ENCODE data around the gene MORF4L1.
"Not testable (repeated sequence)": the region's sequence is repeated elsewhere in the genome, so short reads cannot be mapped to it uniquely, and the experiment has no call there.

MORF4L1 gene

DNA sequence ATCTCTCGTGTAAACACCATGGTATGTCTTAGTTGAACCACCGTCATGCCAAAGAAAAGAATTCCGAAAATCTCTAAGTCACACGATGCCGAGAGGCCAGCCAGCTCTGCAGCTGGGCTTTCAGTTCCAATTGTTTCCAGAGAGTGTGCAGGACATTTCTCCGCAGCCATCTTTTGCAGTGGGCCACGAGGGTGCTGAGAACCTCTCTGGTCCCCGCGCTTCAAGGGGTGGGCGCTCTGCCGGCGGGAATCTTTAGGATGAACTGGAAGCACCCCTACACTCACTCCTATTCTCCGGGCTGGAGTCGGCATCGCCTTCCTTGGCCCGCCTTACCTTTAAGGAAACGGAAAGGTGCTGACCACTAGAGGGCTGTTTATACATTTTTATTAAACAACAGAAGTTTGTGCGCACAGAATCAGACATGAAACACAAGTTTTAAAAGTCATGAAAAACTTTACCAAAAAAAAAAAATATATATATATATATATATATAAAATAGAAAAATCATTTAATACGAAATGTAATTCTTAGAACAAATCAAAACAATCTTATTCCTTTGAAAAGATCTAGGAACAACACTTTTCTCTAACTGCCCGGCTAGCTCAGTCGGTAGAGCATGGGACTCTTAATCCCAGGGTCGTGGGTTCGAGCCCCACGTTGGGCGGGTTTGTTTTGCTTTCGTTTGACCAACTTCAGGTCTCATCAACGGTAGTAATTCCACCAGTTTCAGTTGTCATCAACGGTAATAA, 12.5 kb upstream of the MORF4L1 start:
- DNase-seq, result peak; percentile 79

DNA sequence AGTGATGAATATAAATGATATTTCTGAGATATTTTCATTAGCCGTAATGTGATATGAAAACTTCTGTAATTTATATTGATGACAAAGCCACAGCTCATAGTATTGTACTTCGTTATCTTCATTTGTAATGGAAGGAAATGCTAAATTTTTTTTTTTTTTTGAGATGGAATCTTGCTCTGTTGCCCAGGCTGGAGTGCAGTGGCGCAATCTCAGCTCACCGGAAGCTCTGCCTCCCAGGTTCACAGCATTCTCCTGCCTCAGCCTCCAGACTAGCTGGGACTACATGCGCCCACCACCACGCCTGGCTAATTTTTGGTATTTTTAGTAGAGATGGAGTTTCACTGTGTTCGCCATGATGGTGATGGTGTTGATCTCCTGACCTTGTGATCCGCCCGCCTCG, 7.1 kb upstream of the MORF4L1 start:
- not testable (repeated sequence) for DNase-seq

DNA sequence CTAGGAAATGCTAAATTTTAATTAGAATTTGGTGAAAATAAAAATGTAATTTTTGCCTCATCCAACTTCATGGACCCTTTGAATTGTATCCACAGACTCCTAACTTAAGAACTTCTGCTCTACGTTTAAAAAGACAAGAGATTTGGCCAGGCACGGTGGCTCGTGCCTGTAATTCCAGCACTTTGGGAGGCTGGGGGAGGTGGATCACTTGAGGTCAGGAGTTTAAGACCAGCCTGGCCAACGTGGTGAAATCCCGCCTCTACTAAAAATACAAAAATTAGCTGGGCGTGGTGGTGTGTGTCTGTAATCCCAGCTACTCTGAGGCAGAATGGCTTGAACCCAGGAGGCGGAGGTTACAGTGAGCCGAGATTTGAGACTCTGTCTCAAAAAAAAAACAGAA, 6.7 kb upstream of the MORF4L1 start:
- not testable (repeated sequence) for DNase-seq

DNA sequence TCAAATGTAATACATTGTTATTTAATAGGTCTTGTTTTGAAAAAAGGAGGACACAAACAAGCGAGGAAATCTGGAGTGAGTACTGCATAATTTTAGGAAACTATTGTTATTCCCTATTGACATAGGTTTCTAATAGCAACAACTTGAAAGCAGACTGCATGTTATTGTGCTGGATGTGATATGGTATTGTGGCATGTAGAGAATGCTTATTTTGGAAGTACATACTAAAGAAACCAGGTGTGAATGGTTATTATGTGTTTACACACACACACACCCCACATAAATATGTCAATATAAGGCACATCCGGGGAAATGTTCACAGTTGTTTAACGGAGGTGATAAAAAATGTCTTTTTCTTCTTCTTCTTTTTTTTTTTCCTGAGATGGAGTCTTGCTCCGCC, 5.9 kb upstream of the MORF4L1 start:
- DNase-seq, result no peak

DNA sequence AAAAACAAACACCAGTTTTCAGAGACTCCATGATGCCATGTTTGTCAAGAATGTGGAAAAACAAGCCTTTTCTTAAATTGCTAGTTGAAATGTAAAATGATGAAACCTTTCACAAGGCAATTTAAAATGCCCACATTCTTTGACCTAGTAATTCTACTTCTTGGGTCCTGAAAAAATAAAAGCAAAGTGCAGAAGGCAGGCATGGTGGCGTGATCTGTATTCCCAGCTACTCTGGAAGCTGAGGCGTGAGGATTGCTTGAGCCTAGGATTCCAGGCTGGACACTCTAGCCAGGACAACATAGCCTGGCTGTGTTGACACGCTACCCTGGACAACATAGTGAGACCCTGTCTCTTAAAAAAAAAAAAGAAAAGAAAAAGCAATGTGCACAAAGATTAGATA, 4.3 kb upstream of the MORF4L1 start:
- no peak for DNase-seq

DNA sequence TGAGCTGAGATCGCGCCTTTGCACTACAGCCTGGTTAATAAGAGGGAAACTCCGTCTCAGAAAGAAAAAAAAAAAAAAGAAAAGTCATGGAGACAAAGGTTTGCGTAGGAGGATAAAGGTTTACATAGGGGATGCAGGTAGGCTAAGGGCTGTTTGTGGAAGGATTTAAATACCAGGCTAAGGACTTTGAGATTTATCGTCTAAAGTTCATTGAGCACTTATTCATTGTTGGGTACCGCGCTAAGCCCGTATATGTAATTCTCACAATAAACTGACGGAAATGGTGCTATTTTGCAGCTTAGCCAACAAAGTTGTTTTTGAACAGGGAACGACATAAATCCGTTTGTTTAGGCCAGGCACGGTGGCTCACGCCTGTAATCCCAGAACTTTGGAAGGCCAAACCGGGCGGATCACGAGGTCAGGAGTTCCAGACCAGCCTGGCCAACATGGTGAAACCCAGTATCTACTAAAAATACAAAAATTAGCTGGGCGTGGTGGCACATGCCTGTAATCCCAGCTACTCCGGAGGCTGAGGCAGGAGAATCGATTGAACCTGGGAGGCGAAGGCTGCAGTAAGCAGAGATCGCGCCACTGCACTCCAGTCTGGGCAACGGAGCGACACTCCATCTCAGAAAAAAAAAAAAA, 1.1 kb upstream of the MORF4L1 start:
- DNase-seq, result not testable (repeated sequence)

DNA sequence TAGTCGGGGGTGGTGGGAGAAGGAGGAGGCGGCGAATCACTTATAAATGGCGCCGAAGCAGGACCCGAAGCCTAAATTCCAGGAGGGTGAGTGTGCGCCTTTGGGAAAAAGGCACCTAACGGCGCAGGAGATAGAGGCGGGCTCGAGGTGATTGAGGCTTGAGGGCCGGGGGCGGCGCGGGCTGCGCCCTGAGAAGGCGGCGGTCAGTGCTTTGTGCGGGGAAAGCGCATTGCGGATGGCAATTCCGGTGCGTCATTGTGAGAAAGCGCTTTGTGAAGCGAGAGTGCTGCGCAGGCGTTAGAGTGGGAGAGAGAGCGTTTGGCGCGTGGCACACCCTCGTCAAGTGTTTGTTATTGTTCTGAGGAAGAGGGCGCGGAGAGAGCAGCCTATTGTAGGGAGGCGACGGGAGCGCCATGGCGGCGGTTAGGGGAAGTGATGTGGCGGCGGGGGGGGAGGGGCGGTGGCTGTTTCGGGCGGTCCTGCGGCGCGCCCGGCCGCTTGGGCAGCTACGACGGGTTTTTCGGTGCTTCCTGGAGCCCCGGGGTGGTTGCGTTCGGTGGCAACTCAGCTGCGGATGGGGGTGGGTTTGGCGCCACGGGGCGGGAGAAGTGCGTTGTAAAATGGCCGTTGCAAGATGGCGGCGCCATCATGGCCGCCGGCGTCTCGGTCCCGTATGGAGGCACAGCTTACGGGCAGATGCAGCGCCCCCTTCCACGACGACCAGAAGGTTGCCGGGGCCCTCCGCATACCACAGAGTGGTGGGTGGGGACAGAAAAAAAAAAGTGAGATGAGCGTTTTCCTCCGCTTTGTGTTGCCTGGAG, 492 bp downstream of the MORF4L1 start:
- peak; percentile 93 for DNase-seq

DNA sequence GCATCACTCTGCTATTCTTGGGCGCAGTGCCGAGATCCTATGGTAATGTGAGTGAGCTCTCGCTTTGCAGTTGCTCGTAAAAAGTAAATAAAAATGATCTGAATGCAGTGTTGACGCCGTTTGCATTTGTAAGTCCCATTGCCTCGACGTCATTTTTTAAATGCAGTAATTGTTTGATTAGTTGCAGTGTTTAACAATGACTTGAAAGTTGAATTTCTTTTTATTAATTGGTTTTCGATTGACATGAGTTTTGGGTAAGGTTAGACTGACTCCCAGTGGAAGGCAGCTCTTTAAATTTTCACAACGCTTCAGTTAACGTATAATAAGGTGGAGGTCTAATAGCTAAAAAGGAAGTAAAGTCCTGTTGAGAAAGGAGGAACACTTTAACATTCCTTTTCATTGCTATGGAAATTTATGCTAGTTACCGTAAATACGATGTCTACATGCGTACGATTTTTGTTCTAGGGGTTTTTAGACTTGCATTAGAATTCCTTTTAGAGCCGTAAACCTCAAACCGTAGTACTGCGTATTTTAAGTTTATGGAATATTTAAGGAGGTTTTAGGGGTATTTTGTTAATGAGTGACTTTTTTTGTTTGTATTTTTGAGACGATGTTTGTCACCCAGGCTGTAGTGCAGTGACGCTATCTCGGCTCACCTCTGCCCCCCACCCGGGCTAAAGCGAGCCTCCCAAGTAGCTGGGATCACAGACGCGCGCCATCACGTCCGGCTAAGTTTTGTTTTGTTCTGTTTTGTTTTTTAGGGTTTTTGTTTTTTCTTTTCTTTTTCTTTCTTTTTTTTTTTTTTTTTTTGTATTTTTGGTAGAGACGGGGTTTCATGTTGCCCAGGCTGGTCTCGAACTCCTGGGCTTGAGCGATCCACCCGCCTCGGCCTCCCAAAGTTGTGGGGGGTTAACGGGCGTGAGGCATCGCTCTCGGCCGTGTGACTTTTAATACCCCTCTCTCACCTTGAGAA, 1.4 kb downstream of the MORF4L1 start:
- DNase-seq, result peak; percentile 70

DNA sequence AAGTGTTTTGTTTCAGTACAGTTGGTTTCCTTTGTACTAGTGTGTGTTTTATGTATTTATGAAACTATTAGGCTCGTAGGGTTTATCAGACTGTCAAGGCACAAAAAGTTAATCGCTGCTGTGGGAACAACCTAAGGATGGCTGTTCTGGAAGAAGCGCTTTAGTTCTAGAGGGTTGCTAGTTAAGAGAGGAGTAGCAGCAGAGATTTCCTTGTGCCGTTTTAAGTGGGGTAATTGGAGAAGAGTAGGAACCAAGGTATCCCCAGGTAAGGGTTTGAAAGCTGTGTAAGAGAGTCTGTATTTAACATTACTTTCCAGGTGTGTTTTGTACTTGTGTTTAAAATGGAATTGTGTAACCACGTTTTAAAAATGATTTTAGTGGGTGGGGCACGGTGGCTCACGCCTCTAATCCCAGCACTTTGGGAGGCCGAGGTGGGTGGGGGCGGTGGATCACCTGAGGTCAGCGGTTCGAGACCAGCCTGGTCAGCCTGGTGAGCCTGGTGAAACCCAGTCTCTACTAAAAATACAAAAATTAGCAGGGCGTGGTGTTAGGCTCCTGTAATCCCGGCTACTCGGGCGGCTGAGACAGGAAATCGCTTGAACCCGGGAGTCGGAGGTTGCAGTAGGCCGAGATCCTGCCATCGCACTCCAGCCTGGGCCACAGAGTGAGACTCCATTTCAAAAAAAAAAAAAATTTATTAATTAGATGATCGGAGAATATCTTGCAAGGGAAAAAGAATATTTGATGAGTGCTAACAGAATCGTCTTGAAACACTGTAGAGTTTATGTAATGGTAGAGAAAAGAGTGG, 2.6 kb downstream of the MORF4L1 start:
- no peak for DNase-seq

DNA sequence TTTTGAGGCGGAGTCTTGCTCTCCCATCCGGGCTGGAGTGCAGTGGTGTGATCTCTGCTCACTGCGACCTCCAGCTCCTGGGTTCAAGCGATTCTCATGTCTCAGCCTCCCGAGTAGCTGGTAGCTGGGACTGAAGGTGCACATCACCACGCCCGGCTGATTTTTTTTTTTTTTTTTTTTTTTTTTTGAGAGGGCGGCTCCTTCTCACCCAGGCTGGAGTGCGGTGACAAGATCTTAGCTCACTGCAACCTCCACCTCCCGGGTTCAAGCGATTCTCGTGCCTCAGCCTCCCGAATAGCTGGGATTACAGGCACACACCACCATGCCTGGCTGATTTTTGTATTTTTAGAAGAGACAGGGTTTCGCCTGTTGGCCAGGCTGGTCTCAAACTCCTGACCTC, 4.3 kb downstream of the MORF4L1 start:
- not testable (repeated sequence) for DNase-seq

DNA sequence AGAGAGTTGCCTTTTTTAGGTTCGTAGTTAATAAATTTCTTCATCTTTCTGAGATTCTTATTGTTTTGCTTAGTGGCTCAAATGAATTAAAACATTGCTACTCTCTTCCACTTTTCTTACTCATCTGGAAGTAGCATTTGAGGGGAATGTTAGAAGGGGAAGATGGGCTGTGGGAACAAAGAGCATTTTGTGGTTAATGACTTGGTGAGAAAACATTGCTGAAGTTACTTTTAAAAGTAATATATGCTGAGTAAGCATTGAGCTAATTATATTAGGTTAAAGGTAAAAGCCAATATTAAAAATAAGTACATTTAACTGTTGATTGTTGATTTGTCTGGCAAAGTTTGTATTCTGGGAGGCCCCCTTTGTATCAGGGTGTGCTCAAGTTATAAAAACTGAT, 5.7 kb downstream of the MORF4L1 start:
- no peak for DNase-seq

DNA sequence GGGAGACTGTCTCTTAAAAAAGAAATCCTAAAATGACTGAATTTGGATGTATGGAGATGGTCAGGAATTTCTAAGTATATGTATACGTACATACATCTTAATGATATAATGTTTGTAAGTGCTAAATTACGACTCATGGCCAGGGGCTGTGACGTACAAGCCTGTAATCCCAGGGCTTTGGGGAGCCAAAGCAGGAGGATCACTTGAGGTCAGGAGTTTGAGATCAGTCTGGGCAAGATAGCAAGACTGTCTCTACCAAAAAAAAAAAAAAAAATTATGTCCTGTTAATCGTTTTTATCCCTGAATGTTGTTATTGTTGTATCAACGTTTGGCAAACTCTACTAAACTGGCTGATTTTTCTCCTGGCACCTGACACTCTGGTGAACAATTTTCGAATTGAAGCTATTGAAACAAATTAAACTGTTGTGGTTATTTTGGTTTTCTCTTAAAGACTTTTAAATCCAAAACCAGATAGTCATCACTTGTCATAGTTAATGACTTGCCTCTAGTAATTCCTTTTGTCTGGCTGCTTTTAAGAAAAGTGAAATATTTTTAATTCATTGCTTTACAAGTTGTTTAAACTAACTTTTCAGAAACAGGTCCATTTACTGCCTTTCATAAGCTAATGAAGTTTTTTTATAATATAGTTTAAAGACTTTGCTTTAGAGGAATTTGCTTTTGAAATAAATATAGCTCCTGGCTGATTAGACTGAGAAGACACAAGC, 7.0 kb downstream of the MORF4L1 start:
- no peak for DNase-seq

DNA sequence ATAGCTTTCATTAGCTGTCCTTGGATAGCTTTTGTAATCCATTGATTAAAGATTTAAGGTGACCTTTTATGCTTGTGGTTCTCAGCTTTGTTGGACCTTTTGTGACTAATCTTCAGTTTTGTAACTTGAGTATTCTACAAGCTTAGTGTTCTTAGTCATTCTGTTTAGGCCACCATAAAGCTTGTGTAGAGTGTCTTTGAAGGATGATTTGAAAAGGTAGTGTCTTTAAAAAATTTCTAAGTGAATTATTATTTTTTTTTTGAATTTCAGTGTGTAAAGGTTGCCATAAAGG, 7.5 kb downstream of the MORF4L1 start:
- DNase-seq, result no peak

DNA sequence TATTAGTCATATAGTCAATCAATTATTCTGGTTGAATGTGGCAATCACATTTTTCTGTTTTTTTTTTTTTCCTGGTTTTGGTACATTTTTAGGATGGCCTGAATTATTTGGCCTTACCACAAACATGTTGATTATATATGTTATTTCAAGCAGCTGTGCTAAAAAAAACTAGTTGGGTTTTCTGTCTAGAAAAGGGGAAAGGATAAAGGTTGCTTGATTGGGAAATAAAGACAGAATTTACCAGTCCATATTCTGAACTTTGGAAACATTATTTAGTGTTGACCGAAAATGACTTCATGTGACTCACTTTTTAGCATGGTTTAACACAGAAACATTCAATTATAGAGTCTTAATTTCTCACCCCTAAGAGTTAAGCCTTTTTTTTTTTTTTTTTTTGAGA, 8.1 kb downstream of the MORF4L1 start:
- no peak for DNase-seq

DNA sequence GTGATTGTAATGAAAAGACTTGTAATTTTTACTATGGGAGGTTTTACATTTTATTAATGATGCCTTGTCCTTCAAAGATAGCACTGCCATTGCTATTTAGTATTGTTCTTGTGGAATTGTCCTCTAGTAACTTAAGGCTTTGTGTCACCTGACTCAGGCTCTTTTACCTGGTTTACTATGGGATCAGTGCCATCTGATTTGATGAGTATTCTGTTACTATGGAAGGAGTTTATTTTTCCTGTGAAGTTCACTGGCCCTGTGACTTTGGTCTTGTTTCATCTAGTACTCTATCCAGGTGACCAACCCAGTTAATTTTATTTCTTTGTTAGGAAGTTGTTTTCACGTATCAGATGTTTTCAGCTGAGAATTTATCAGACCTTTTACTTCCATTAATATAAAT, 9.0 kb downstream of the MORF4L1 start:
- DNase-seq, result no peak

DNA sequence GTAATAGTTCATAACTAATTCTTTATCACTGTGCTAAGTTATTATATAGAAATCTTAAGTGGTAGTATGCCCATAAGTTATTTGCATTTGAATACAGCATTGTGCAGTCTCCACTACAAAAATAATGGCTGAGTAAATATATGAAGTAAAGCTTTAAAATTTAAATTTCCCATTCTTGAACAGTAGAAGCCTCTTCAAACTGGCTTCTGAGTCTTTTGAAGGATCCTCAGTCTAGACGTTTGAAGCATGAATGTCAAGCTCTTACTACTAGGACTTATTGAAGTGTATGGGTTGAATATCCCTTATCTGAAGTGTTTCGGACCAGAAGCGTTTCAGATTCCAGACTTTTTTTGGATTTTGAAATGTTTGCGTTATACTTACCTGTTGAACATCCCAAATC, 16.3 kb downstream of the MORF4L1 start:
- DNase-seq, result no peak

DNA sequence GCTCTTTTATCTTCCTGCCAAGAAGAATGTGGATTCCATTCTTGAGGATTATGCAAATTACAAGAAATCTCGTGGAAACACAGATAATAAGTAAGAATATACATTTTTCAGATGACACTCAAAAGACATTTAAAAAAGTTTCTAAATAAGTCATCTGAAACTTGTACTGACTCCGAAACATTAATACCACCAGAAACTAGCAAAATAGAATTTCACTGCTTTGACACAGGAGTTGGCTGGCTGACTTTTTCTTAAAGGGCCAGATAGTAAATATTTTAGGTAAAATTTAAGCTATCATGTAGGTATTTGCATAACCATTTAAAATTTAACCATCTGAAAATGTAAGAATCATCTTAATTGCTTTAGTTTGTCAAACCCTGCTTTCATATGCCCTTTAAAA, 20.8 kb downstream of the MORF4L1 start:
- DNase-seq, result no peak

DNA sequence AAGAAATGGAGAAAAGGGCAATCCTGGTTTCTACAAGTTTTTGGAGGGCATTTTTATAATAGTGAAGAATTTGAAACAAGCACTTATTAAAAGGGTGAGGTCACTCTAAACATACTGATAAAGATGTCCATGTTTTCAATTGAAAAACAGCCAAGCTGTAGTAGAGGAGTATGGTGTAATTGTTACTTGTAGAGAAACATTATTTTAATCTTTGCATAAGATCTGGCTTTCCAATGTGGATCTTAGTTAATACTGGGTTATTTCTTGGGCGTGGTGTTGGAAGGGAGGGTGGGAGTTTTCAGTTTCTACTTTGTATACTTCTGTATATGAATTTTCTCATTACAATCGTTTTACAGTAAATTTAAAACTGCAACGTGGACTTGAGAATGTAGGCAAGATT, 22.8 kb downstream of the MORF4L1 start:
- no peak for DNase-seq

DNA sequence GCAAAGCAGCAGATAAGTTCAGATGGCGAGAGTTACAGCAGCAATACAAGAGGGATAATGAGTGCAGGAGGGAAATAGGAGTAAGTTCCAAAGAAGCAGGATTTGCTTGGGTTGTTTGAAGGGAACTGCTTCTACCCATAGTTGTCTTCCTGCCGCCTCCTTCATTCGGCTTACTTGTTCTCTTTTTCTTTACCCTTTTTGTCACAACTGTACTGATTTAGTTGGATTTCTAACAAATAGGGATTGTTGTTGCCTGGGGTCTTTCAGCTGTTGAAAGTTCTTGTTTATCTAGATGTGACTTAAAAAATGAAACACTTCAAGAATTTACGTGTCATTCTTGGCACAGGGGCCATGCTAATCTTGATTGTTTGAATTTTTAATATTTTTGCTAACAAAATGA, 25.9 kb downstream of the MORF4L1 start:
- DNase-seq, result no peak

DNA sequence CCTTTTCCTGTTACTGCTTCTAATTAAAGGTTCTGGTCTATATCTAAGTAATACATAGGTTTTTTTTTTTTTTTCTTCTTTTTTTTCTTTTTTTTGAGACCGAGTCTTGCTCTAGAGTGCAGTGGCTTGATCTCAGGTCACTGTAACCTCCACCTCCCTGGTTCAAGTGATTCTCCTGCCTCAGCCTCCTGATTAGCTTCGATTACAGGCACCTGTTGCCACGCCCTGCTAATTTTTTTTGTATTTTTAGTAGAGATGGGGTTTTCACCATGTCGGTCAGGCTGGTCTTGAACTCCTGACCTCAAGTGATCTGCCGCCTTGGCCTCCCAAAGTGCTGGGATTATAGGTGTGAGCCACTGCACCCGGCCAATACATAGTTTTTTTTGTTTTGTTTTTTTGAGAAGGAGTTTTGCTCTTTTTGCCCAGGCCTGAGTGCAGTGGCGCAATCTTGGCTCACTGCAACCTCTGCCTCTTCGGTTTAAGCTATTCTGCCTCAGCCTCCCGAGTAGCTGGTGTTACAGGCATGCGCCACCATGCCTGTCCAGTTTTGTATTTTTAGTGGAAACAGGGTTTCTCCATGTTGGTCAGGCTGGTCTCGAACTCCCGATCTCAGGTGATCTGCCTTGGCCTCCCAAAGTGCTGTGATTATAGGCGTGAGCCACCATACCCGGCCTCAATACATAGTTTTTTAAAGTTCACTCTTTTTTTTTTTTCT, 28.3 kb downstream of the MORF4L1 start:
- DNase-seq, result not testable (repeated sequence)
